ENCODE measurements around the gene SERP2. TPM values are rescaled to one million over a fixed set of nuclear protein-coding genes. Genes with fewer than 3 reads are reported as not detected.
A peak's percentile ranks its signal among the peaks of the same experiment; 100 is the strongest.

SERP2 gene
- total RNA-seq, 4 donors from 2014 or later = 3.2 to 12.4 (median 3.5) TPM

DNA sequence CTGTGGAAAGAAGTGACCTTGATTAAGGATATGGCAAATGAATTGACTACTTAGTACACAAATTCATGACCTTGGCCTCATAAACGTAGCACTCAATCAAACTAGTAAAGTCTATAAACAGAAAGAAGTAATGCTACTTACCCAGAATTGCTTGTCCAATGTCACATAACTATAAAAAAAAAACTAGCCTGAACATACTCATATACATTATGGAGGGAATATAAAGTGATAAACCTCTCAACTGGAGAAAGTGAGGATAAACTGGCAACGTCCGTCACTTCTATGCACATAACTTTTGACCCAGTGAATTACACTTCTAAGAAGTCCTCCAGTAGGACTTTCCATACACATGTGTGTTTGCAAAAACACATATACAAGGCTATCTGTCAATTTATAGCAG is 7.7 kb upstream of the SERP2 start:
- Histone ChIP-seq H3K9me3 (no peaks in the 10 kb centered on the region), H3K27me3 (no peaks in the 10 kb centered on the region), H3K4me1 (peaks cover 0 to 47% (median 1%) of the 10 kb centered on the region in 4 donors), H3K36me3 (no peaks in the 10 kb centered on the region), H3K4me3 (no peak overlapping the region), H3K27ac (peak overlapping the region in 1 of 4 donors; percentile 29)
- TF ChIP-seq, protein P1, sequence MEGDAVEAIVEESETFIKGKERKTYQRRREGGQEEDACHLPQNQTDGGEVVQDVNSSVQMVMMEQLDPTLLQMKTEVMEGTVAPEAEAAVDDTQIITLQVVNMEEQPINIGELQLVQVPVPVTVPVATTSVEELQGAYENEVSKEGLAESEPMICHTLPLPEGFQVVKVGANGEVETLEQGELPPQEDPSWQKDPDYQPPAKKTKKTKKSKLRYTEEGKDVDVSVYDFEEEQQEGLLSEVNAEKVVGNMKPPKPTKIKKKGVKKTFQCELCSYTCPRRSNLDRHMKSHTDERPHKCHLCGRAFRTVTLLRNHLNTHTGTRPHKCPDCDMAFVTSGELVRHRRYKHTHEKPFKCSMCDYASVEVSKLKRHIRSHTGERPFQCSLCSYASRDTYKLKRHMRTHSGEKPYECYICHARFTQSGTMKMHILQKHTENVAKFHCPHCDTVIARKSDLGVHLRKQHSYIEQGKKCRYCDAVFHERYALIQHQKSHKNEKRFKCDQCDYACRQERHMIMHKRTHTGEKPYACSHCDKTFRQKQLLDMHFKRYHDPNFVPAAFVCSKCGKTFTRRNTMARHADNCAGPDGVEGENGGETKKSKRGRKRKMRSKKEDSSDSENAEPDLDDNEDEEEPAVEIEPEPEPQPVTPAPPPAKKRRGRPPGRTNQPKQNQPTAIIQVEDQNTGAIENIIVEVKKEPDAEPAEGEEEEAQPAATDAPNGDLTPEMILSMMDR (IDR thresholded peaks at IDR 0.05) = no peak
- no peak for TF ChIP-seq POLR2A (IDR thresholded peaks at IDR 0.05)
- no peak for DNase-seq

DNA sequence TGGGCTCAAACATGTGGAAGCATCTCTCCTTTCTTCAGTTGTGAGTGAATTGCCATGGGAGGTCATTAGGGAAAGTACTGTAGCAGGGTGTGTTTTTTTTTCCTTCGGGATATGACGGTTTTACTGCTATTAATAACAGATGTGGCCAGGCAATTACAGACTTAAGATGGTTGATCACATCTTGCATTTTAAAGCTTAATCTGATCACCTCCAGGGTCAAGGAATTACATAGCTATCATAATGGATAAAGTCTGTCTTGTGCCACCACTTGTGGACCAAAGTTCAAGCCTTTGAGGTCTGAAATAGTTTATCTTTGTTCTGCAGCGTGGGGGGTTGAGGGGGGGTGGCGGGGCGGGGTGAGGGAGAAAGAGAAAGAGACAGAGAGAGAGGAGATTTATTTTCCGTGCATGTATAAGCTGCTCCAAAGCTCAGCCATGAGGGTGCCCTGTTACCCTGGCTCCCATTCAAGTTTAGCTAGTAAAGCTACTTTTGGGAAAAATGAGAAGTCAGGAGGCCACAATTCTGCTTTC is 5.5 kb upstream of the SERP2 start:
- no peaks in the 10 kb centered on the region for H3K27me3 ChIP-seq
- H3K4me3 ChIP-seq = no peak overlapping the region
- H3K36me3 ChIP-seq = no peaks in the 10 kb centered on the region
- H3K9me3 ChIP-seq = no peaks in the 10 kb centered on the region
- H3K4me1 ChIP-seq = peaks cover 0 to 51% (median 1%) of the 10 kb centered on the region in 4 donors
- H3K27ac ChIP-seq = peak overlapping the region in 2 of 4 donors; percentile 72 to 78
- TF ChIP-seq POLR2A (IDR thresholded peaks at IDR 0.05) = no peak
- TF ChIP-seq, protein P1 (IDR thresholded peaks at IDR 0.05) = no peak
- peak in 1 of 3 donors; percentile 63 for DNase-seq

DNA sequence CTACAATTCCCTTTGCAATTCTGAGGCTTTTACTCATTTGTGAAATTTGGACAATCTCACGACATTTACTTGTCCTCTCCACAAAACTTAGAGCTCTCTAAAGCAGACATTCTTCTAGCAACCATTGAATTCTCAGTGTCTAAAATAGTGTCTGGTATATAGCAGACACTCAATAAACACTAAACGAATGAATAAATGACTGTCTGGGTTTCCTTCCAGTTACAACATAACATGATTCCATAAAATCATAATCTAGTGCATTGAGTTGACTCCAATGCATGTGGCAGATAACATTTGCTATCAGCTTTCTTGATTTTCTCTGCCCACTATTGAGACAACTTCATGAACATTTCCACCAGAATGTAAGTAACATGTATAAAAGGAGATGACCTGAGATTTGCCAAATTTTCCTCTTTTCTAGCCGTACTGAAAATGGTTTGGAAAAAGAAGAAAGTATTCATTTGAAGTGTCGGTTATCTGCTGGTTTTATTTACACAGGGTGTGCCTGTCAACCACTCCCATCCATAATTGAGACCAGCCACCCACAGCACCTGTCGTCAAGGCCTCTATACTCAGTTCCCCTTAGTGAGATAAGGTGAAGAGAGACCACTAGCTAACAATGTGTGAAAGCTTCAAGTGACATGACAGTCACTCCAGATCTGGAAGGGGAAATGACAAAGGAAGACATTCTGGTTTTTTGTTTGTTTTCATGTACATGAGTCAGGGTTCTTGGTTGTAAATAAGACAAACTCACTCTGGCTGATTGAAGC is 4.8 kb upstream of the SERP2 start:
- Histone ChIP-seq H3K27ac (peak overlapping the region in 2 of 4 donors; percentile 72 to 78), H3K4me3 (no peak overlapping the region), H3K36me3 (no peaks in the 10 kb centered on the region), H3K9me3 (no peaks in the 10 kb centered on the region), H3K4me1 (peaks cover 0 to 58% (median 1%) of the 10 kb centered on the region in 4 donors), H3K27me3 (no peaks in the 10 kb centered on the region)
- peak in 1 of 3 donors; percentile 58 for DNase-seq
- TF ChIP-seq, protein P1 (IDR thresholded peaks at IDR 0.05) = no peak
- TF ChIP-seq POLR2A (IDR thresholded peaks at IDR 0.05) = no peak

DNA sequence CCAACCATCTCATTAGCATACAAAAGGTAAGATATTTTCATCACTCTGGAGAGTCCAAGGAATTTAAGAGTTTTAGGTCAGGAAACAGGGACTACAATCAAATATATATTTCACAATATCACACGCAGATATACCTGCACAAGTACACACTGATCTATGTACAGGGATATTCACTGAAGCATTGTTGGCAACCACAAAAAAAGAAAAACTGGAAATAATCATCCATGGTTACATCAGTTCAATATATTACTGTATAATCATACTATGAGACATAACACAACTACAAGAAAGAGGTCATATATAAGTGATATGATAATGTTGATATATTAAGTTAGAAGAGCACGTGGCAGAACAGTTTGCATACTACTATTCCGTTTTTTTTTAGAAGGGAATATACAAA is 2.2 kb upstream of the SERP2 start:
- TF ChIP-seq, protein P1 (IDR thresholded peaks at IDR 0.05) = no peak
- no peak for TF ChIP-seq POLR2A (IDR thresholded peaks at IDR 0.05)
- Histone ChIP-seq H3K4me3 (no peak overlapping the region), H3K9me3 (no peaks in the 10 kb centered on the region), H3K27me3 (no peaks in the 10 kb centered on the region), H3K27ac (no peak overlapping the region), H3K36me3 (no peaks in the 10 kb centered on the region), H3K4me1 (peaks cover 0 to 55% (median 1%) of the 10 kb centered on the region in 4 donors)
- DNase-seq = no peak

DNA sequence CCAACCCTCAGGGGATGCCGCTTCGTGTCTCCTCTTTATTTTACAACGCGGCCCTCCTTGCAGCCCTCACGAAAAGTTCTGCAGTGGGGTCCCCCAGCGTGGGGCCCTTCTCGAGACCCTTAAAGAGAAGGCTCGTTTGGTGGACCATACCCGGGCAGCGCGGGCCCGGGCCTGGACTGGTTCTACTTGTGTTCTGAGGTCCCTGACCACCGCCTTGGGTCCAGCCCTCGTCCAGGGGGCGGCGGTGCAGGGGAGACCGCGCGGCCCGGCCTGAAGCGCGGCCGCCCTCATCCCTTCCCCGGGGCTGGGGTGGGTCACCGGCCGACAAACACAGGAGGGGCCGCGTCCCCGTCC is 400 bp upstream of the SERP2 start:
- H3K4me1 ChIP-seq = peaks cover 0 to 41% (median 1%) of the 10 kb centered on the region in 4 donors
- peak overlapping the region in 3 of 4 donors; percentile 19 to 72 (median 57) for H3K27ac ChIP-seq
- H3K4me3 ChIP-seq = peak overlapping the region; percentile 42 to 76 (median 51)

More for the DNA sequence above, 400 bp upstream of the SERP2 start:
- DNase-seq = no peak
- no peaks in the 10 kb centered on the region for H3K27me3 ChIP-seq
- TF ChIP-seq, protein P1 (IDR thresholded peaks at IDR 0.05) = no peak
- TF ChIP-seq POLR2A (IDR thresholded peaks at IDR 0.05) = no peak
- no peaks in the 10 kb centered on the region for H3K9me3 ChIP-seq
- H3K36me3 ChIP-seq = no peaks in the 10 kb centered on the region
